ENCODE measurements around the gene CD40. TPM values are rescaled to one million over a fixed set of nuclear protein-coding genes. Genes with fewer than 3 reads are reported as not detected.

CD40 gene
- total RNA-seq, result 4.7 and 6.5 TPM in 2 replicates

- Histone ChIP-seq H3K36me3 (ENCODE audit: control insufficient read depth, insufficient read depth, low read length) (no peaks in the 10 kb centered on the region), H3K27me3 (ENCODE audit: control insufficient read depth, insufficient read depth, low read length) (peaks cover 7% of the 10 kb centered on the region), H3K4me3 (ENCODE audit: low read depth, low read length) (peak within 1 kb of the TSS; percentile 26)
- TF ChIP-seq, protein P1, sequence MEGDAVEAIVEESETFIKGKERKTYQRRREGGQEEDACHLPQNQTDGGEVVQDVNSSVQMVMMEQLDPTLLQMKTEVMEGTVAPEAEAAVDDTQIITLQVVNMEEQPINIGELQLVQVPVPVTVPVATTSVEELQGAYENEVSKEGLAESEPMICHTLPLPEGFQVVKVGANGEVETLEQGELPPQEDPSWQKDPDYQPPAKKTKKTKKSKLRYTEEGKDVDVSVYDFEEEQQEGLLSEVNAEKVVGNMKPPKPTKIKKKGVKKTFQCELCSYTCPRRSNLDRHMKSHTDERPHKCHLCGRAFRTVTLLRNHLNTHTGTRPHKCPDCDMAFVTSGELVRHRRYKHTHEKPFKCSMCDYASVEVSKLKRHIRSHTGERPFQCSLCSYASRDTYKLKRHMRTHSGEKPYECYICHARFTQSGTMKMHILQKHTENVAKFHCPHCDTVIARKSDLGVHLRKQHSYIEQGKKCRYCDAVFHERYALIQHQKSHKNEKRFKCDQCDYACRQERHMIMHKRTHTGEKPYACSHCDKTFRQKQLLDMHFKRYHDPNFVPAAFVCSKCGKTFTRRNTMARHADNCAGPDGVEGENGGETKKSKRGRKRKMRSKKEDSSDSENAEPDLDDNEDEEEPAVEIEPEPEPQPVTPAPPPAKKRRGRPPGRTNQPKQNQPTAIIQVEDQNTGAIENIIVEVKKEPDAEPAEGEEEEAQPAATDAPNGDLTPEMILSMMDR (IDR thresholded peaks at IDR 0.05; ENCODE audit: insufficient read depth, low read length, severe bottlenecking), result no peak
- FAIRE-seq, result no peak
- DNase-seq (ENCODE audit: low read depth), result peak; percentile 64
Measured at GRCh38 chr20:46117704-46118467, at the start of gene CD40. CD40 (plus strand) TSS chr20:46118314; CDS start chr20:46118344, 30 bp downstream.

DNA sequence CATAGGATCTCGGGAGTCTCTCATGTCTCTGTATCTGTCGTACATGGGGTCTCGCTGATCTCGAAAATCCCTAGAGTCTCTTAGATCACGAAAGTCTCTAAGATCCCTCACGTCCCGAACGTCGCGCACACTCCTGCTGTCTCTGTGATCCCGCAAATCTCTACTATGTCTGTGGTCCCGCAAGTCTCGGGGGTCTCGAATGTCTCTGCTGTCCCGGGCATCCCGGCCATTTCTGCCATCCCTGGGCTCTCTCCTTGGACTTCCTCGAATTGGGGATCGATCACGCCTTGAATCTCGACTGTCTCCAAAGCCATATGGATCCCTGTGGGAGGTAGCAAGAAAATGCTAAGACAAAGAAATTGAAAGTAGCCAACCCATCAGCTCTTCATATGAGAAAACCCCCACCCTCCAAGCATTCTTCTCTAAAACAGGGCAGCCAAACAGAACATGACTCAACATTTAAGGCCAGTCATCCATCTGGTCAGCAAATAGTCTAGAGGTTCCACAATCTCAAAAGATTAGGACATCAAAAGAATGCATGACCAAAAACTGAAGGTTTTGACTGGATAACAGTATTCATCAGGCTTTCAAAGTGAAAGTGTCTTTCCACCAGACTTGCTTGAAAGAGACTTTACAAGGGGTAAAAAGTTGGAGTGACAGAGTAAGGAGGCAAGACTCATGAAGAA lies 47.8 kb upstream of the CD40 start:
- TF ChIP-seq, protein P1 (IDR thresholded peaks at IDR 0.05; ENCODE audit: insufficient read depth, low read length, severe bottlenecking), result no peak
- Histone ChIP-seq H3K27me3 (ENCODE audit: control insufficient read depth, insufficient read depth, low read length) (no peaks in the 10 kb centered on the region), H3K4me3 (ENCODE audit: low read depth, low read length) (no peak overlapping the region), H3K36me3 (ENCODE audit: control insufficient read depth, insufficient read depth, low read length) (peaks cover 10% of the 10 kb centered on the region)
- DNase-seq (ENCODE audit: low read depth) (no peak), FAIRE-seq (no peak)

DNA sequence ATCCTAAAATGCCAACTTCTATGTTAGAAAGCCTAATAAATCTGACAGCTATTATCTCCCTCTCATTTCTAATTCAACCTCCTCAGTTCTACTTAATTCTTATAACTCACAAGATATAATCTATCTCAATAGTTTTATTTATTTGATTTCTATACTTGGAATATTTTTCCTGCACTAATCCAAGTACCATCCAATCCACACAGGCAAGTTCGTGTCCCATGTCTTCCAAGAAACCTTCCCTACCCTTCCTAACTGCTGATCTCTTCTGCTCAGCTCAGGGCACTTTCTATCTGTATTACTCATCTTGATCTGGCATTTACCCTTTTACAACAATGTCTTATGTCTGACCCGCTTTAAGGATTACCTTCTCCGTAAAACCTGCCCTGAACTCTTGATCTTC lies 46.5 kb upstream of the CD40 start:
- no peak for FAIRE-seq
- H3K27me3 ChIP-seq (ENCODE audit: control insufficient read depth, insufficient read depth, low read length), result no peaks in the 10 kb centered on the region
- DNase-seq (ENCODE audit: low read depth), result no peak
- H3K4me3 ChIP-seq (ENCODE audit: low read depth, low read length), result no peak overlapping the region
- H3K36me3 ChIP-seq (ENCODE audit: control insufficient read depth, insufficient read depth, low read length), result peaks cover 4% of the 10 kb centered on the region
- TF ChIP-seq, protein P1 (IDR thresholded peaks at IDR 0.05; ENCODE audit: insufficient read depth, low read length, severe bottlenecking), result no peak

DNA sequence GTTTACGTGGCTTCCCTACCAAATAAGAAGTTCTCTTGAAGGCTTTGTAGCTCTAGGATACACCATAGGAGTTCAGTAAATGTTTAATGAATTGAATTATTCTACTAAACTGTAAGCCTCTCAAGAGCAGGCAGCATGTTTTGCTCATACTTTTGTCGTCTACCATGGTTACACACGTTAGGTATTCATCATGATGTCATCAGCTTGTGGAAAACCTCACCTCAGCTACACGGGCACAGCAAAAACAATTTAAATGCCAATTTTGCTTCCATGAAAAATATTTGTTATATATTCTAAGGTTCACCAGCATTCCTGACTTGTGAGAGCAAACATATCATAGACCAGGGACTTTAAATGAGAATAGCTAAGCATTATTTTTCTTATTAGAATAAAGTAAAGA lies 45.1 kb upstream of the CD40 start:
- FAIRE-seq (no peak), DNase-seq (ENCODE audit: low read depth) (no peak)
- H3K27me3 ChIP-seq (ENCODE audit: control insufficient read depth, insufficient read depth, low read length), result no peaks in the 10 kb centered on the region
- H3K4me3 ChIP-seq (ENCODE audit: low read depth, low read length), result no peak overlapping the region
- TF ChIP-seq, protein P1 (IDR thresholded peaks at IDR 0.05; ENCODE audit: insufficient read depth, low read length, severe bottlenecking), result no peak
- peaks cover 3% of the 10 kb centered on the region for H3K36me3 ChIP-seq (ENCODE audit: control insufficient read depth, insufficient read depth, low read length)

- peaks cover 3% of the 10 kb centered on the region for H3K36me3 ChIP-seq (ENCODE audit: control insufficient read depth, insufficient read depth, low read length)
- no peaks in the 10 kb centered on the region for H3K27me3 ChIP-seq (ENCODE audit: control insufficient read depth, insufficient read depth, low read length)
- DNase-seq (ENCODE audit: low read depth) (peak; percentile 72), FAIRE-seq (no peak)
- H3K4me3 ChIP-seq (ENCODE audit: low read depth, low read length), result no peak overlapping the region
- TF ChIP-seq, protein P1 (IDR thresholded peaks at IDR 0.05; ENCODE audit: insufficient read depth, low read length, severe bottlenecking), result no peak
Measured at GRCh38 chr20:46073443-46073842, 44.7 kb upstream of the CD40 start.
